HUDEP-2 (cell line): ENCODE results near the gene GNG11.
"Not testable (repeated sequence)": the region's sequence is repeated elsewhere in the genome, so short reads cannot be mapped to it uniquely, and the experiment has no call there.

Experiments used
- DNase-seq, 76 experiments: peaks; one replicate each; lab custom pipeline; 2025; ENCODE audit not compliant: unreplicated experiment in 76 of 76; lab: John Stamatoyannopoulos, UW

GNG11 gene

DNA sequence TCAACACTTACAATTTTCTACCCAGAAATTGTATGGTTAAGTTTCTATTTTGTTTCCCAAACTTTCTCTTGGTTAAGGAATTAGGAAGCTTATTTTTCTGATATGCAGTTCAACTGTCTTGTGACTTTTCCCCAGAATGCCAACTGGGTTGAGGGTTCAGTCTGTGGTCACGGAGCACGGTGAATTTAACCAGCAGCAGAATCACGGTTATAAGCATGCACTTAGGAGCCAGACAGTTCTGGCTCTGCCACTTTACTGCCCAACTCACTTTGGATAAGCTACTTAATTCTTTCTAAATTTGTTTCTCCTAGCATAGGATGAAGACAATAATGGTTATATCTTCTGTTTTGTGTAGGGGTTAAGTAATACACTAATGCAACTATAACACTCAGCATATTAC is 10.3 kb upstream of the GNG11 start:
- not testable (repeated sequence) for DNase-seq

DNA sequence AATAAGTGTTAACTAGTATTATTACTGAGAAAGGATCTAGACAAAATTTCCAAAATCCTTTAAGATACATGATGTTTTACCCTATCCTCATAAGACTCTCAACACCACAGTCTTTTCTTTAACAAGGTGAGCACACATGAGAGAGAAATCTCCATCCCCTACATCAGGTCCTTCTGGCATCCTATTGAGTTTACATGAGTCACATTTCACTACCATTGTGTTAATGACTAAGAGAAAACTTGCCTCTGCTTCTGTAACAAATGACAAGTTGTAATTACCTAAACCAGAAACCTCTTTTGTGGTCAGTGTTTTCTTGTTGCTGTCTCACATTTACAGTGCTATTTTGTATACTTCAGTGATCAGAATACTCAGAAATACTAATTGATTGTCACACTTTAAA is 9.9 kb upstream of the GNG11 start:
- DNase-seq: not testable (repeated sequence)

DNA sequence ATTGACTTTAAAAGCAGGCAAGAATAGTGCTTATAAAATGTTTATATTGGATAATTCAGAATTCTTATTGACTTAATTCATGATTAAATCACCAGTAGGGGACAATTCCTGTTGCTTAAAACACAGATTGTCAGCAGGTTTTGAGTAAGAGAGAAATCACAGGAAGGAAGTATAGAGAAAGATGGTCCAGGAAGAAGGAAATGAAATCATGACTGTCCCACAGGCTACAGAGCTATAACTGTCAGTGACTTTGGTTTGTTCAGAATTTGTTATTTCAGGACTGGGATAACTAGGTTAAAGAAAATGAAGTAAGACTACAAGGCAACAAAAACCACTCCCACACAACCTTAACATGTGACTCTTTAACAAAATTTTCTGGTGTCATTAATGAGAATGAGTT is 8.3 kb upstream of the GNG11 start:
- no peak for DNase-seq

DNA sequence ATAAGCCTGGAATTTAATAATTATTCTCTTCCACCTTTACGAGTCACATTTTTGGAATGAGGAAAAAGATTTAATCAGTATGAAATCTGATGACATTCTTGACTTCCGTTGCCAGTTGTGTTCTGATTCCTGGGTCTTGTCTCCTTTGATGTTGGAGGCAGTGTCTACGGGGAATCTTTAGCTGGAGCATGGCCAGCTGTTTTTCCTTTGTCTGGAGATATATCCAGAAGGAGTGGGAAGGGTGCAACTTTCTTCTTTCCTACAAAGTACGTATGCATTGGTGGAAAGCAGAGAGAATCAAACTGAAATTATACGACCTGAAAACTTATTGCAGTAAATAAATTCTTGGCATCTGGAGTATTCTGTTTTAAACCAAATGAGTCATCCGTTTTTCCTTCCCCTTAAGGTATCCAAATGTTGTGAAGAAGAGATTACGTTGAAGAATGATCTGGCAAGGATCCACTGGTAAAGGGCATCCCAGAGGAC is 6.9 kb upstream of the GNG11 start:
- DNase-seq: no peak

DNA sequence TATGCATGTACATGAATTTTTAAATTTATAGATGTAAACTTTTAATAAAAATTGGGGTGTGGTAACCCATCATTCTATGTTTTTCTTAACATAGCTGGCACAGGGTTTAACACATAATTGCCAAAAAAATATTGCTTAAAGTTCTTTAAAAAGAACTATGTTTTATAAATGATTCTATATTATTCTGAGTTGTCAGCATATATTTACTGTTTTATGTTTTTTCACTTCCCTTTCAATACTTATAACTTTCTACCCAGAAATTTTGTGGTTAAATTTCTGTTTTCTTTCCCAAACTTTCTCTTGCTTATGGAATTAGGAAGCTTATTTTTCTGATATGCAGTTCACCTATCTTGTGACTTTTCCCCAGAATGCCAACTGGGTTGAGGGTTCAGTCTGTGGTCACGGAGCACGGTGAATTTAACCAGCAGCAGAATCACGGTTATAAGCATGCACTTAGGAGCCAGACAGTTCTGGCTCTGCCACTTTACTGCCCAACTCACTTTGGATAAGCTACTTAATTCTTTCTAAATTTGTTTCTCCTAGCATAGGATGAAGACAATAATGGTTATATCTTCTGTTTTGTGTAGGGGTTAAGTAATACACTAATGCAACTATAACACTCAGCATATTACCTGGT is 6.2 kb upstream of the GNG11 start:
- not testable (repeated sequence) for DNase-seq

DNA sequence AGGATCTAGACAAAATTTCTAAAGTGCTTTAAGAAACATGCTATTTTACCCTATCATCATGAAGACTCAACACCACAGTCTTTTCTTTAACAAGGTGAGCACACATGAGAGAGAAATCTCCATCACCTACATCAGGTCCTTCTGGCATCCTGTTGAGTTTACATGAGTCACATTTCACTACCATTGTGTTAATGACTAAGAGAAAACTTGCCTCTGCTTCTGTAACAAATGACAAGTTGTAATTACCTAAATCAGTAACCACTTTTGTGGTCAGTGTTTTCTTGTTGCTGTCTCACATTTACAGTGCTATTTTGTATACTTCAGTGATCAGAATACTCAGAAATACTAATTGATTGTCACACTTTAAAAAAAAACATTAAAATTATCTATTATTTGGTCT is 5.6 kb upstream of the GNG11 start:
- DNase-seq: not testable (repeated sequence)

DNA sequence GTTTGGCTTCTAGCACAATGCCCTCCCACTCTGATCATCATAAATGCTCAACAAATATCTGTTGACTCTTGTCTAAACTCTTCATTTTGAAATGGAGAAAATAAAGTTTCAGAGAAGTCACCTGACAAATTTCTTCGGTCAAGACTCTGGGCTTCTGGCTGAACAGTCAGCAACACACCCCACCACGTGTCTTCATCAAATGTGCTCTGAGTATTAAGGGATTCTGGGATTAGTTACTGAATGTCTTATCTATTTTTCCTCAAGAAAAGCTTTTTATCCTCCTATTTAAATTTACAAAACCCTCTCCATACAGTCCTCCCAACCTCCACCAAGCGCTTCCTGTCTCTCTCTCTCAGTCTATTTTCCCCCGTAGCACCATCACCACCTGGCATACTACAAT is 5.2 kb upstream of the GNG11 start:
- not testable (repeated sequence) for DNase-seq

DNA sequence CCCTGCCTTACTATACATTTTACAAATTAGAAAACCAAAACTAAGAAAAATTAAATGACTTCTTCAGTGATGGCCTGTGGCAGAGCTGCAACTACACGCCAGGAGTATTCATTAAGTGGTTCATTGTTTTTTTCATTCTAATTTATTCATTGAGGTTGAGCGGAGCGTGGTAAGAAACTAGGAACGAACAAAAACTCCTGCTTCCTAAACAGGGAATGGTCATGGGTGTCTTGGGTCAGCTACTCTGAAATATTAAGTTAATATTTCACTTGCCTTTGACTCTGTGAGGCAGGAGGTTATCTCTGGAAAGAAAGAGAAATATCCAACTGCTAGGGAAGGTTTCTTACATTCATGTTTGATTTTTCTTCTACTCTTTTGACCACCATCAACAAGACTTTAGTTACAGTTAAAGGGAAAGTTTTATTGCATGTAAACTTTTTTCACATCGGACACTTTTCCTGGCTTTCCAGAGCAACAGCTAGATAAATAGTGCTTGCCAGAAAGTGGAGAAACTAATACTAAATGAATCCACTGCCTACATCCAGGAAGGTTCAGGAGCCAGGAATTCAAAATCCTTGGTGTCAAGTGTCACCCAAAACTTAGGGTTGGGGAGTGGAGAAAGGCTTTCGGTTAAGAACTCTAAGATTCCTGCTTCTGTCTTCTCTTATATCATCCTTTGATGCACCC is 896 bp upstream of the GNG11 start:
- DNase-seq: no peak

DNA sequence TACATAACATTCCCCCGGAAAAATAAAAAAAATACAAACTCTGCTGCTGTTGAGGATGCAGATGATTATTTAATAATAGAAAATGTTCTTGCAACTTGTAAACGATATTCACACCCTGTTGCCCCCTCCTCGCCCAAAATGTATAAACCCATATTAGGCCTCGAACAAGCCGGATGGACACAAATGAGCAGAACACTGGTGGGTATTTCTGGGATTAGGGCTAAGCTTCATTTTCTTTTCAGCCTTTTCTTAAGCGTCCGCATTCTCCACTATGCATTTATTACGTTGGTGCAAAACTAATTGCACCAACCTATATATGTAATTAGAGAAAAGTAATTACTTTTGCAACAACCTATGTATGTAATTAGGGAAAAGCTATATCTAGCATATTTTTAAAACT is 349 bp upstream of the GNG11 start:
- no peak for DNase-seq

DNA sequence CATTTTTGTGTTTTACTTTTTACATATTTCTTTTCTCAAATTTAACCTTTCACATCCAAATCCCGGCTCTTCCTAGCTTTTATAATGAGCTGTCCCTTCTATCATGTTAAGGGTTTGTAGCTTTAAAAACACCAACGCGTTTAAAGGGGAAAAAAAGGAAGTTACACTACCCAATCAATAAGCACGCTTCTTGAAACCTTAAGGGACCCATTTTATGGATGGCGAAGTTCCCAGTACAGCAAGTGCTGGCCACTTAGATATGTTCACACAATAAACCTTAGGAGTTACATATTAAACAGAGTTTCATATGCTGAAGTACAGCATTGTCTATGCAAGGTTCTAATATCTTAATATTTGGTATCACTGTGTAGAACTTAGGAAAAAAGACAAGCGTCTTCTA is 1.8 kb downstream of the GNG11 start:
- DNase-seq: no peak

DNA sequence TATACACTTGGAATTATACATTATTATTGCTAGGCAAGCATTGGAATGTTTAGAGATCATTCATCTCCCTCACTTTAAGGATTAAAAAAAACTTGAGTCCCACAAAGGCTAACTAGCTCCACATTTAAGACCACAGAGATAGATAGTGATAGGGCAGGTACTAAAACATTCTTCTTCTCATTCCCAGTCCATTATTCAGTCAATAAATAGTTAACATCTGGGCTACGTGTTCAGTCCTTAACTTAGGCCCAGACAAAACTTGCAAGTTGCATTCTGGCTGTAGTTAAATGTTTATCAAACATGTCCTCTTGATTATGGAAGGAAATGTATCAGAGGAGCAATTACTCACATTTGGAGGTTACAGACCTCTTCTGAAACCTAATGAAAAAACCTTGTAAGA is 2.4 kb downstream of the GNG11 start:
- DNase-seq: no peak

DNA sequence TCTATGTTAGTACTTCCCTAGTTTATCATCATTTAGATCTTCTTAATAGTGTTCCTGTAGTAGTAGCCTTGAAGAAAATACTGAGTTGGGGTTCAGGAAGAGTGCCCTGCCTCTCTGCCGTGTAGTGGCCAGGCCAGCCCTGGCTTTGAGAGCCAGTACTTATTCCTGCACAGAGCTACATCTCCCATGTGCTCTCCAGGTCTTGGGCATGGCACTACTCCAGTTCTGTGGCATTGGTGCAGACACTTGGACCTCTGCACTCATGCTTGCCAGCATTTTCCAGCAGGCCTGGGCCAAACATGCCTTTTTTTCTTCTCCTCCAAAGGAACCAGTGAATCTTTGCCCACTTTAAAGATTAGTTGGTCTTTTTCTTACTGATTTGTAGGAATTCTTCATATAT is 5.3 kb downstream of the GNG11 start:
- DNase-seq: no peak

DNA sequence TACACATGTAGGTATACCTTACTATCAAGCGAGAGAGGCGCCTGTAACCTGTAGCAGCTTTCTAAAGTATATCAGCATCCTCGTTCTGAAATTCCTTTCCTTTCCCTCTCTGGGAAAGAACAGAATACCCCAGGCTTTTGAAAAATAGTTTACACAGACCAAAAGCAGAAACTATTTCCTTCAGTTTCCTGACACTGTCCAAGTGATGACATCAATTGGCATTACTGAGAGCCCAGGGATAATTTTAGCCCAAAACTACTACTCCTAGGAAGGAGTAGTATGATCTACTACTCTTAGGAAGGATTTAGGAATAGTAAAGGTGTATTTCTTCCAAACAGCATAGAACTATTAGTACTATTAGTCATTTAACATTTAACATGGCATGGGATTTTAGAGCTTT is 6.0 kb downstream of the GNG11 start:
- DNase-seq: no peak

DNA sequence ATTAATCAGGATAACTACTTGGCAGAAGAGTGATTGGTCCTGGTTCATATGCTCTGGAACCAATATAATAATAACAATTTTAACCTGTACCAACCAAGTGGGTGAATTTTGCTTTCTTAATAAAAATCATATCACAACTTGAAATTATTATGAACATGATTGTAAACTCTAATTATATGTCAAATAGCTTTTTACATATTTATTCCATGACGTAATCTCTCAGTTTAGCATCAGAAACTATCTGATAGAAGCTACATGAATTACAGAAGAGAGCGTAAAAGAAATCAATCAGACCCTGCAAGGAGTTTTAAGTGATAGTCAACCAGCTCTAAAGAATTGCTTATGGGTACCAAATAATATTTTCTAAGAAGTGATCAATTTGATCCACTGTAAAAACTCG is 10.1 kb downstream of the GNG11 start:
- no peak for DNase-seq

DNA sequence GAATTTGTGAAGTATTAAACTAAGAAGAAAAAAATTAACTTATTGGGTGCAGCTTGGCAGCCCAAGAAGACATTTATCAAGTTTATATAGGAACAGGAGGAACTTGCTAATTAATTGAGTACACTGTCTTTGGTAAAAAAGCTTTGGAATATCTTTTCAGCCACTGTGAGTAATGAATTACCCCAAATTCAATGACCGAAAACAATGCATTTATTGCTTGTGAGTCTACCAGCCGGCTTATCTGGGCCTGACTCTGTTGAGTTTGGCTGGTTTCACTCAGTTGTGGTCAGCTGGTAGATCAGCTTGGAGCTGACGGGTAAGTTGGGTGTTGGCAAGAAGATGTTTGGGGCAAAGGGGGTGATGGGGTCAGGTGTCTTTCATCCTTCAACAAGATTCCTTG is 11.6 kb downstream of the GNG11 start:
- DNase-seq: no peak

DNA sequence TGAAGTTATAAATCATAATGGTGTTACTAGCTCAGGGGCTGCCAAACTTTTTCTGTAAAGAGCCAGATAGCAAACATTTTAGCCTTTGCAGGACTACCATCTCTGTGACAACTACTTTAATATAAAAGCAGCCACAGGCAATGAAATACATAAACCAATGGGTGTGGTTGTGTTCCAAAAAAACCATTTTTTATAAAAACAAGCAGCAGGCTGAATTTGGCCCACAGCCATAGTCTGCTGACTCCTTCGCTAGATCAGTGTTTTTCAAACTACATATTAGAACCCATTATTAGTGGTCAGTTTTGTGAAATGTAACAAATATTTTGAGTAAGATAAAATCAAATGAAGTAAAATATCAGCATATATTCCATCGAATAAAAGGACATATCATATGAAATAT is 13.6 kb downstream of the GNG11 start:
- DNase-seq: peak in 10 of 76 experiments; percentile 3 to 27 (median 10)

DNA sequence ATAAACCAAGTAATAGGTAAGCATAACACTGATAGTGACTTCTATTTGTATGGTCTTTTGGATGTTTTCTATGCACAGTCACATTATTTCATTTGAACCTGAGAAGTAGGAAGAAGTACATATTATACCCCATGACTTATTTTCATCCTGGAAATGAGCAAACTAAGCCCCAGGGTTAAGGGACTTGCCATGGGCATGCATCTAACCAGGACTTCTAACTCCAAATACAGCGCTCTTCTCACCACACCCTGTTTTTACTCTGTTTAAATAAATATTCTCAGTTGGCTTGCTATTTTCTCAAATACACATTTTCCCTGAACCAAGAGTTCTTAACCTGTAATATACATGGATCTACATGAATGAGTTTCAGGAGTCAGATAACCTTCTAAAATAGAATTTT is 16.3 kb downstream of the GNG11 start:
- DNase-seq: no peak

DNA sequence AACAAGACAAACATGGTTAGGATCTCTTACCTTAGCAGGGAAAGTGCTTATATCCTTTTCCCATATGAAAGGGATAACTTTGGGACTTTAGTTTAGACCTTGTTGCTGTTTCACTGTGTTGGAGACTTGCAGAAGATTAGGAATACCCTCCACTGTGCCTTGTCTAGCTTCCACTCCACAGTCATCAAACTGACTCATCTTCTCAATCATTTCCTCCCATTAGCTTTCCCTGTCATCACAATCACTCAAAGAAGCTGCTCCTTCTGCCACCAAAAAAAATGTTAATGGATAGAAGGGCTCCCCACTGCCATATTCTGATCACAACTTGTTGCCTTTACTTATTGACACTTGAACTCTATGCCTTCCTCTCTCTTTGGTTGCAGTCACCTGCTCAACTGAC is 16.8 kb downstream of the GNG11 start:
- DNase-seq: no peak

DNA sequence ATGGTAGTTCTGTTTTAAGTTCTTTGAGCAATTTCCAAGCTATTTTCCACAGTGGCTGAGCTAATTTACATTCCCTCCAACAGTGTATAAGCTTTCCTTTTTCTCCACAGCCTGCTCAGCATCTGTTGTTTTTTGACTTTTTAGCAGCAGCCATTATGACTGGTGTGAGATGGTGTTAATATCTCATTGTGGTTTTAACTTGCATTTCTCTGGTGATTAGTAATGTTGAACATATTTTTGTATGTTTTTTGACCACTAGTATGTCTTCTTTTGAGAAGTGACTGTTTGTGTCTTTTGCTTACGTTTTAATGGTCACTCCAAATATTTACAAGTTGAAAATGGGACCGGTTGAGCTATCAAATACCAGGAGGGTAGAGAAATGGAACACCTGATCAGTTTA is 20.4 kb downstream of the GNG11 start:
- no peak for DNase-seq

DNA sequence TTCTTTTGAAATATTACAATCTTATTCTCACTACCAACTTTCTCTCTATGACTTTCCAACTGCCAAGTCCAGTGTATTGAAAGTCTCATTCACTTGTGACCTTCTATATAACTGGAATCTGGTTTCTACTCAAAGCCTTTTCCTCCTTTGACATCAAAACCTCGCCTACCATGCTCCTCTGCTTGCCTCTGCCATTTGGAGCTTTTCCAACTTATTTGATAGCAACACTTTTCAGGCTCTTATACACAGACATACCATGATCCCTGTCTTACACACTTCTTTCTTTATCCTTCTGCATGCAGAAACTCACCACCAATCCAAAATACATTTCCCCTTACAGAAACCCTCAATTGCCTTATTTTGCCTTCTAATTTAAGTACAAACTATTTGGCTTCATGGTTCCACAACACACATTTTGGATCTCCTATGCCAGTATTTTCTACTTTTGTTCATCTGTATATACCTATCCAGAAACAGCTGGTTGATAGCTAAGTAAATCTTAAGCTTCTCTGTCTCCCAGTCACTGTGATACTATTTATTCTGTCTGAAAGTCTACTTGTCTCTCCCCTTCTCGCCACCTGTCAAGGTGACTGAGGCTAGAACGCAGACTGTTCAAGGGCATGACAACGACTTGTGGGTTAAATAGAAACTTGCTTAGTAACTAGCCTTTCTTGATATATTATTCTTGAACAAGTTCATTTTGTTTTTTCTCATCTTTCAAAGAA is 22.4 kb downstream of the GNG11 start:
- DNase-seq: peak in 3 of 76 experiments; percentile 0 to 18 (median 2)

DNA sequence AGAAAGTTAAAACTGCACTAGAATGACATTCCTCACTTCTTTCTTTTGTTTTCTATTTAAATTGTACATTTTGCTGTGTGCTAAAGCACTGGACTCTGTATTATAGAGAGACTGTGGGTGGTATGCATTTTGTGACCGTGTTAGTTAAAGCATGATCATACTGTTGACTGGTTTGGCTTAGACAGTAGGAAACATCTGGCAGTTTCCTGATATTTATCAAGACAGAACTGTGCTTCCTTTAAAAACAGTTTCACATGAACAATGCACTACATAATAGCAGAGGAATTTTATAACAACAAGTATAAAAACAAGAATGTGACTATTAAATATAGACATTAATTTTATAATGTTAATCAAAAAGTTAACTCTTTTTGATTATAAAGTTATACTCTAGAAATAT is 23.1 kb downstream of the GNG11 start:
- DNase-seq: peak in 1 of 76 experiments; percentile 2

DNA sequence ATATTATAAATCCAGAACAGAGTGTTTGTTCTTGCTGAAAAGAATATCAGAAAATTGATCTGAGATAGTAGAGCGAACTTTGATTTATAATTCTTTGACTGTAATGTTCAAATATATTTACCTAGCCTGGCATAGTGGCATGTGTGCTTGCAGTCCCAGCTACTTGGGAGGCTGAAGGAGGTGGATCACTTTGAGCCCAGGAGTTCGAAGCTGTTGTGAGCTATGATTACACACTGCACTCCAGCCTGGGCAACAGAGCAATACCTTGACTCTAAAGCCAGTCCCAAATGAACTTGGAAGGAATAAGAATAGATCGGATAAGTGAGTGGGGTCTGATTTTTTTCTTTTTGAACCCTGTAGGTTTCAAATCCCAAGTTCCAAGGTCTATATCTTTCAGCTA is 23.5 kb downstream of the GNG11 start:
- DNase-seq: no peak
